HS-27A (cell line): Measurements from ENCODE around the gene OSER1.
"Not testable (repeated sequence)": the region's sequence is repeated elsewhere in the genome, so short reads cannot be mapped to it uniquely, and the experiment has no call there.

ENCODE experiments used
- DNase-seq: peaks from one replicate; pipeline ENCODE4 v3.0.0-alpha.2; 2012; ENCODE audit warnings: low read depth, missing footprints

The OSER1 gene

GRCh38 chr20:44210406-44211176, at the start of gene OSER1:
Gene OSER1, minus strand, starts transcription at chr20:44210771. Its CDS starts 3,814 bp downstream, at chr20:44206957.
- DNase-seq = peak; percentile 94

- no peak for DNase-seq
Observed at GRCh38 chr20:44258226-44258890, 47.8 kb upstream of the OSER1 start.

- no peak for DNase-seq
Observed at GRCh38 chr20:44256961-44257360, 46.4 kb upstream of the OSER1 start.

GRCh38 chr20:44255942-44256341, 45.4 kb upstream of the OSER1 start:
- no peak for DNase-seq

GRCh38 chr20:44254073-44254472, 43.5 kb upstream of the OSER1 start:
- no peak for DNase-seq

GRCh38 chr20:44253528-44253927, 43.0 kb upstream of the OSER1 start:
- no peak for DNase-seq

GRCh38 chr20:44251284-44251683, 40.7 kb upstream of the OSER1 start:
- no peak for DNase-seq

- no peak for DNase-seq
Observed at GRCh38 chr20:44248410-44248759, 37.8 kb upstream of the OSER1 start.

GRCh38 chr20:44247586-44248409, 37.2 kb upstream of the OSER1 start:
- DNase-seq = no peak

- no peak for DNase-seq
Observed at GRCh38 chr20:44247131-44247571, 36.6 kb upstream of the OSER1 start, which contains the start of gene GDAP1L1. Gene GDAP1L1, plus strand, starts transcription at chr20:44247308. Its CDS starts 27 bp downstream, at chr20:44247335.

GRCh38 chr20:44245977-44246376, 35.4 kb upstream of the OSER1 start:
- DNase-seq = no peak

- DNase-seq = no peak
Observed at GRCh38 chr20:44241796-44242195, 31.2 kb upstream of the OSER1 start.

- not testable (repeated sequence) for DNase-seq
Observed at GRCh38 chr20:44236840-44237239, 26.3 kb upstream of the OSER1 start.

GRCh38 chr20:44235702-44236101, 25.1 kb upstream of the OSER1 start:
- no peak for DNase-seq

GRCh38 chr20:44234566-44235317, 24.2 kb upstream of the OSER1 start:
- no peak for DNase-seq

- DNase-seq = no peak
Observed at GRCh38 chr20:44233436-44234016, 23.0 kb upstream of the OSER1 start.

- DNase-seq = not testable (repeated sequence)
Observed at GRCh38 chr20:44232469-44232856, 21.9 kb upstream of the OSER1 start.

GRCh38 chr20:44231713-44232468, 21.3 kb upstream of the OSER1 start:
- no peak for DNase-seq

GRCh38 chr20:44231193-44231592, 20.6 kb upstream of the OSER1 start:
- DNase-seq = no peak

GRCh38 chr20:44228465-44229258, 18.1 kb upstream of the OSER1 start:
- DNase-seq = no peak
